SK-N-SH (cell line): ENCODE results near the gene CCNL1.

ENCODE experiments used
- EP300 ChIP-seq, 2 experiments: IDR thresholded peaks; 2 replicates each; pipeline versions ENCODE4 v1.4.0 to v1.6.1; 2012; ENCODE audit warnings: borderline replicate concordance in 1 of 2, low read depth in 1 of 2, low read length in 1 of 2
- NFIC ChIP-seq: IDR thresholded peaks from 2 replicates; pipeline ENCODE4 v1.4.0; 2012; ENCODE audit warnings: borderline replicate concordance
- POLR2AphosphoS5 ChIP-seq: IDR thresholded peaks from 2 replicates; pipeline ENCODE4 v1.6.1; 2012; ENCODE audit warnings: low read depth, low read length
- TF ChIP-seq, protein P1 (sequence below): fragments of 200-600 bp; sonication (generic); IDR thresholded peaks from 2 replicates; pipeline ENCODE4 v1.6.1; 2017; ENCODE audit warnings: antibody characterized with exemption, mild to moderate bottlenecking, moderate library complexity
- TF ChIP-seq, protein P2 (sequence below): fragments of 150-350 bp; IDR thresholded peaks from 2 replicates; pipeline ENCODE4 v1.6.1; 2016; ENCODE audit warnings: mild to moderate bottlenecking, low read depth, low read length

DNA sequence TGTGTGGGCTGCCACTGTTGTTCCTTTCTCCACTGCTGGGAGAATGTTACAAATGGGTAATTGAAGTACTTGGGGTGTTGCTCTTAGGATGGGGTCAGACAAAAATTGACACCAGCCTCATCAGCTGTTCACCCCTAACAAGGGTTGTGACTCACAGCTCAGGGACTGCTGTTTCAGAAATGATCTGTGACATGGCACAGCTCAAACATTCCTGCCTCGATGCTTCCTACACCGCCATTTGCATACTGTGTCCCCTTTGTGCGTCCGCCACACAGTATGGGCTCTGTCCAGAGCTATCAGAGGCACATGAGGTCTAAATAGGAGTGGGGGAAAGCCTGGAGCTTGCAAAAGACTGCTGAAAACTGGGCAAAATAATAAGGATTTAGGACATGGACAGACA lies 43.9 kb downstream of the CCNL1 start:
- TF ChIP-seq, protein P1, sequence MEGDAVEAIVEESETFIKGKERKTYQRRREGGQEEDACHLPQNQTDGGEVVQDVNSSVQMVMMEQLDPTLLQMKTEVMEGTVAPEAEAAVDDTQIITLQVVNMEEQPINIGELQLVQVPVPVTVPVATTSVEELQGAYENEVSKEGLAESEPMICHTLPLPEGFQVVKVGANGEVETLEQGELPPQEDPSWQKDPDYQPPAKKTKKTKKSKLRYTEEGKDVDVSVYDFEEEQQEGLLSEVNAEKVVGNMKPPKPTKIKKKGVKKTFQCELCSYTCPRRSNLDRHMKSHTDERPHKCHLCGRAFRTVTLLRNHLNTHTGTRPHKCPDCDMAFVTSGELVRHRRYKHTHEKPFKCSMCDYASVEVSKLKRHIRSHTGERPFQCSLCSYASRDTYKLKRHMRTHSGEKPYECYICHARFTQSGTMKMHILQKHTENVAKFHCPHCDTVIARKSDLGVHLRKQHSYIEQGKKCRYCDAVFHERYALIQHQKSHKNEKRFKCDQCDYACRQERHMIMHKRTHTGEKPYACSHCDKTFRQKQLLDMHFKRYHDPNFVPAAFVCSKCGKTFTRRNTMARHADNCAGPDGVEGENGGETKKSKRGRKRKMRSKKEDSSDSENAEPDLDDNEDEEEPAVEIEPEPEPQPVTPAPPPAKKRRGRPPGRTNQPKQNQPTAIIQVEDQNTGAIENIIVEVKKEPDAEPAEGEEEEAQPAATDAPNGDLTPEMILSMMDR: no peak
- TF ChIP-seq EP300 (IDR thresholded peaks at IDR 0.05; ENCODE audit: borderline replicate concordance in 1 of 2, low read depth in 1 of 2, low read length in 1 of 2): no peak
- TF ChIP-seq, protein P2, sequence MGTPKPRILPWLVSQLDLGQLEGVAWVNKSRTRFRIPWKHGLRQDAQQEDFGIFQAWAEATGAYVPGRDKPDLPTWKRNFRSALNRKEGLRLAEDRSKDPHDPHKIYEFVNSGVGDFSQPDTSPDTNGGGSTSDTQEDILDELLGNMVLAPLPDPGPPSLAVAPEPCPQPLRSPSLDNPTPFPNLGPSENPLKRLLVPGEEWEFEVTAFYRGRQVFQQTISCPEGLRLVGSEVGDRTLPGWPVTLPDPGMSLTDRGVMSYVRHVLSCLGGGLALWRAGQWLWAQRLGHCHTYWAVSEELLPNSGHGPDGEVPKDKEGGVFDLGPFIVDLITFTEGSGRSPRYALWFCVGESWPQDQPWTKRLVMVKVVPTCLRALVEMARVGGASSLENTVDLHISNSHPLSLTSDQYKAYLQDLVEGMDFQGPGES: no peak
- no peak for TF ChIP-seq NFIC
- no peak for TF ChIP-seq POLR2AphosphoS5
